HUES64 (cell line): ENCODE results near the gene ZFYVE28.

ENCODE experiments used
- H3K27ac ChIP-seq: 2 replicates; pipeline ENCODE4 v1.7.0; 2013; ENCODE audit warnings: low read depth, low read length, inconsistent platforms
- H3K27me3 ChIP-seq: 2 replicates; pipeline ENCODE4 v1.6.1; 2013; ENCODE audit warnings: mild to moderate bottlenecking, low read length; ENCODE audit not compliant: insufficient read depth
- H3K36me3 ChIP-seq: 2 replicates; pipeline ENCODE4 v1.6.1; 2013; ENCODE audit warnings: mild to moderate bottlenecking, low read length; ENCODE audit not compliant: insufficient read depth
- H3K4me1 ChIP-seq: 2 replicates; pipeline ENCODE4 v1.6.1; 2013; ENCODE audit warnings: mild to moderate bottlenecking, low read length, moderate library complexity; ENCODE audit not compliant: insufficient read depth
- H3K4me3 ChIP-seq: 2 replicates; pipeline ENCODE4 v1.5.1; 2013; ENCODE audit warnings: mild to moderate bottlenecking, low read length, moderate library complexity
- H3K9ac ChIP-seq: 2 replicates; pipeline ENCODE4 v1.6.1; 2013; ENCODE audit warnings: mild to moderate bottlenecking, low read depth, low read length
- H3K9me3 ChIP-seq: 2 replicates; pipeline ENCODE4 v1.6.1; 2013; ENCODE audit warnings: low read depth, low read length; ENCODE audit not compliant: insufficient read depth
- WGBS: fragments of 150-250, 120-280 bp; methylation state at CpG from one replicate; pipeline ENCODE4 v1.1.7; 2013; ENCODE audit warnings: missing lambda C conversion rate; 5-methylcytosine and 5-hydroxymethylcytosine counted together

Gene ZFYVE28

DNA sequence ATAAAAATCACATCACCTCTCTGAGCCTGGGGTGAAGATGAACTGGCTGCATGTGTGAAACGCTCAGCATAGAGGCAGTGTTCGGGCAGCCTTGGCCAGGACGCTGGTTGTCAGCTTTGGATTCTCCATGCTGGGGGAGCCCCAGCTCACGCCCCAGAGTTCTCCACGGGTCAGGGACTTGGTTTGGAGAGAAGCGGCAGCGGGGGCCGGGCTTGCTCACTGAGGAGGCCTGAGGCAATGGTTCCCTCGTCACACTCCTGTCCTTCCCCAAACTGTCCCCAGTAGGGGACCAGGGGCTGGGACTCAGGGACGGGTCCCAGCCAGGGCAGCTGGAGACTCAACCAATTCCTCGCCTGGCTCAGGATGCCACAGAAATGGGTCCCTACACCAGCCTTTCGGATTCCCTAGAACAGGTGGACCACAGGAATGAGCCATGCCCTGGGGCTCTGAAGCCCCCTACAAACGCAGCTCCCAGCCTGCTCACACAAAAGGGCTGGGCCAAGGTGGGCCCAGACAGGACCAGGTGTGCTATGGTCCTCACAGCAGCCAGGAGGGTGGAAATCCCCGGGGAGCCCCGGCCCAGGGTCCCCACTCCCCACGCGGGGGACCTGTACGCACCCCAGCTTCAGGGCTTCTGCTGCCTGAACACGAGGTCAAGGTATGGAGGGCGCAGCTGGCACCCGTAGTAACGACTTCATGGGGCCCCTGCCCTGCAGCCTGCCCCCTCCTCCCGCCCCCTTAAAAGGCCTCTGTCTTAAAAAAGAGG, 157.9 kb downstream of the ZFYVE28 start:
- Histone ChIP-seq H3K9ac (peak overlapping the region; percentile 73; the same call in 1 of the 2 replicates), H3K4me1 (no peaks in the 10 kb centered on the region; the same call in 1 of the 2 replicates), H3K27me3 (no peaks in the 10 kb centered on the region), H3K4me3 (peak overlapping the region; percentile 78), H3K36me3 (no peaks in the 10 kb centered on the region), H3K9me3 (no peaks in the 10 kb centered on the region), H3K27ac (no peak overlapping the region)
- WGBS = 75% methylated on average over 23 of the region's 23 CpGs

DNA sequence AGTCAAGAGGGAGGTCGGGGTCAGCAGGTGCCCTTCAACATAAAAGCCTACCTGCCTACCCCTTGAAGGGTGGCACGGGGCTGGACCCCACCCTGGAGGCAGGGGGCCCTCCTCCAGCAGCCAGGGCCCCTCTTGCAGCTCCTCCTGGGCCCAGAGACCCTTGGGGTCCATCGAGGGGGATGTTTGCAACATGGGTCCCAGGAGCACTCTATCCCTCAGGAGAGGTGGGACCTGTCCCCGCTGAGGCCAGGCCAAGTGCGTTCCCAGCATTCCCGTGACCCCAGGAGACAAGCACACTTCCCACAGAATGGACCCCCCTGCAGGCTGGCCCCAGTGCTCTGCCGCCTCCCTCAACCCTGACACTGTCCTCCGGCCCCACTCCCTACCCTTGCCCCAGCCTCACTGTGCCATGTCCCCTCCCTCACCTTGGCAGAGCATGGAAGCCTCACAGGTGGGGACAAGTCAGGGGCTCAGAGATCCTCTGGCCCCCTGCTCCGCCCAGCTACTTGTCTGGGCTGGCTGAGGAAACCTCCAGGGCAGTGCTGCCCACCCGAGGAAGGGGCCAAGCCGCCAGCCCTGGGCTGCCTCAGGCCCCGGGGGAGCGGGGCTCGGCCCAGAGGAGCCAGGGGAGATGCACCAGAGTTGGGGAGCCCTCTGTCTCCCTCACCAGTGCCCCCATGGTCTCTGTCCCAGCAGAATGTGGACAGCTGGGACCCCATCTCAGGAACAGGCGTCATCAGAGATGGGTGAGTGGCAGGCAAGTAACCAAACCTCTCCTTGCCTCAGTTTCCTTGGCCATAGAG, 158.7 kb downstream of the ZFYVE28 start:
- Histone ChIP-seq H3K27ac (no peak overlapping the region), H3K9ac (no peak overlapping the region), H3K4me3 (no peak overlapping the region), H3K4me1 (no peaks in the 10 kb centered on the region; the same call in 1 of the 2 replicates), H3K36me3 (peaks cover under 1% of the 10 kb centered on the region; the same call in 1 of the 2 replicates), H3K9me3 (no peaks in the 10 kb centered on the region), H3K27me3 (no peaks in the 10 kb centered on the region)
- 89% methylated on average over 15 of the region's 15 CpGs for WGBS

DNA sequence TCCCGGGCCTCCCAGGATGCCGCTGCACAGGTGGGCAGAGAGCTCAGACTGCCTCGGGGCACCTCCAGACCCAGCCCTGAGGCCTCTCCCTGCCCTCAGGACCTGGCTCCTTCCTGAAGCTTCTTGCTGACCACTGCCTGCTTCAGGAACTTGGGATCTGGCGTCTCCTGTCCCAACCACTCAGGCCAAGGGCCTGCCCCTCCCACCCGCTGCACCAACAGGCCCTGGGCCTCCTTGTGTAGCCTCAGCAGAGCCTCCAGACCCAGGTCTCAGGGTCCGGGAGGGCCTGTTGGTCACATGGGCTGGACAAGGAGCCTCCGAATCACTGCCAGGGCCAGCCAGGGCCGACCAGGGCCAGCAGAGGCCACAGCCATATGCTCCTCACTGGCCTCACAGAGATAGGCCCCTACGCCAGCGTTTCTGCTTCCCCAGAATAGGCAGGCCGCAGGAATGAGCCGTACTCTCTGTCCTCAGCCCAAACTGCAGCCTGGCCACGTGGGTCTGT, 159.4 kb downstream of the ZFYVE28 start:
- Histone ChIP-seq H3K9me3 (no peaks in the 10 kb centered on the region), H3K36me3 (peaks cover 4% of the 10 kb centered on the region; the same call in 1 of the 2 replicates), H3K9ac (no peak overlapping the region), H3K4me1 (no peaks in the 10 kb centered on the region; the same call in 1 of the 2 replicates), H3K4me3 (no peak overlapping the region), H3K27ac (no peak overlapping the region), H3K27me3 (no peaks in the 10 kb centered on the region)
- 91% methylated on average over 13 of the region's 13 CpGs for WGBS

DNA sequence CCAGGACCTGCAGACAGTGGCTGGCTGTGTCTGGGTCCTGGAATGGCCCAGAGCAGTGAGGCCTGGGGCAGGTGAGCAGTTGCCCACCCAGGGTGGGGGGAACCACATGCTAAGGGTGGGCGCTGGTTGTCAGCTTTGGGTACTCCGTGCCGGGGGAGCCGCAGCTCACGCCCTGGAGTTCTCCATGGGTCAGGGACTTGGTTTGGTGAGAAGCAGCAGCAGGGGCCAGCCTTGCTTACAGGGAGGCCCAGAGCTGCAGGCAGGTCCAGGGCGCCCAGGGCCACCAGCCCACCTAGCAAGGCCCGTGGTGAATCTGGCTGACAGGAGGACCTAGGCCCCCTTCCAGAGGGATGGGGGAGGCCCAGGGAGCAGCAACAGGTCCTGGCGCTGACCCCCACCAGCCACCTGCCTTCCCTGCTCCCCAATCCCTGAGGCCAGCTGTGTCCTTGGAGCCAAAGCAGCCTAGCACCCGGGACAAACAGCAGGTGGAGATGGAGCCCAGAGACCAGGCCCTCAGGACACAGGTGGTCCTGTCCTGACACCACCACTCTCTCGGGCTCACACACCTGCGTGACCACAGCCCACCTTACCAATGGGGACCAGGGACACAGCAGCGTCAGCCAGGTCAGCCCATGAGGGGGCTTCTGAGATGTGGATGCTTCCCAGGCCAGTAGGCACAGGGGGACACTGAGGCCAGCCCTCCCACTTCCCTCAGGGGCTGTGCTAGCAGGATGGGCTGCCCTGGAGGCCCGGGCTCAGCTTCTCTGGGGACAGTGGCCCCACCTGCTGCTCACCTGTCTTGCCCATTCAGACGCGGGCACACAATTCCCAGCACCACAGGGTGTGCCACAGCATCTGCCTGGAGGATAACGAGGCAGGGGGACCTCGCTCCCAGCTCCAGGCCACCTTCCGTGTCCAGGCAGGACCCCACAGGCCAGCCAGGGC, 160.1 kb downstream of the ZFYVE28 start:
- Histone ChIP-seq H3K27ac (no peak overlapping the region), H3K9me3 (no peaks in the 10 kb centered on the region), H3K36me3 (peaks cover 4% of the 10 kb centered on the region; the same call in 1 of the 2 replicates), H3K9ac (no peak overlapping the region), H3K27me3 (no peaks in the 10 kb centered on the region), H3K4me3 (no peak overlapping the region), H3K4me1 (no peaks in the 10 kb centered on the region)
- 88% methylated on average over 18 of the region's 18 CpGs for WGBS

DNA sequence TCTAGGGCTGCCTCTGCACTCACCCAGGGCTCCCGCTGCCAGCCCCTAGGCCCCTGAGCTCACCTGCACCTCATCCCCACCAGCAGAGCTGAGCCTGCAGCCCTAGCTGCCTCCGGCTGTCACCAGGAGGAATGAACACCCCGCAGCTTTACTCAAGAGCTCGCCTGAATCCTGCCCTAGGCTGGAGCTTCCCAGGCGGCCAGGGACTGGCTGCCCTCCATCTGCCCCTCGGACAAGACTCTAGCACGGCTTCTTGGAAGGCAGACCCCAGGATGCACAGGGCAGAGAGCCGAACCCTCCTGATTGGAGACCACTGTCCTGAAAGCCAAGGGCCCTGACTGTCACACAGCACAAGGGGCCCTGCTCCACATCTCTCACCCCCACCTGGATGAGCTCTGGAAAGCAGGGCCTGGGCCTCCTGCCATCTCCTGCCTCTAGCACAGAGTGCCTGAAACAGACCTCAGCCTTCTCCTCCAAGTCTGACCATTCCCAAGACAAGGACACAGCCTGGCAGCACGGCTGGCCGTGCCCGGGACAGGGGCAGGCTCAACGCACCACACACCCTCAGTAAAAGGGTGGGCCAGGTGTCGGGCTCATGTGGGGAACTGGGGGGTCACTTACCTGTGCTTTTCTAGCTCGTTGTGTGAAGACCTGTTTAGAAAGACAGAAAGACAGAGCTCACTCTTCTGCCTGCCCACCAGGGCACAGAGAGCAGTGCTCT, 160.9 kb downstream of the ZFYVE28 start:
- Histone ChIP-seq H3K9me3 (no peaks in the 10 kb centered on the region), H3K27me3 (no peaks in the 10 kb centered on the region), H3K36me3 (peaks cover 4% of the 10 kb centered on the region; the same call in 1 of the 2 replicates), H3K4me1 (no peaks in the 10 kb centered on the region), H3K27ac (no peak overlapping the region), H3K4me3 (no peak overlapping the region), H3K9ac (no peak overlapping the region)
- 90% methylated on average over 14 of the region's 14 CpGs for WGBS

DNA sequence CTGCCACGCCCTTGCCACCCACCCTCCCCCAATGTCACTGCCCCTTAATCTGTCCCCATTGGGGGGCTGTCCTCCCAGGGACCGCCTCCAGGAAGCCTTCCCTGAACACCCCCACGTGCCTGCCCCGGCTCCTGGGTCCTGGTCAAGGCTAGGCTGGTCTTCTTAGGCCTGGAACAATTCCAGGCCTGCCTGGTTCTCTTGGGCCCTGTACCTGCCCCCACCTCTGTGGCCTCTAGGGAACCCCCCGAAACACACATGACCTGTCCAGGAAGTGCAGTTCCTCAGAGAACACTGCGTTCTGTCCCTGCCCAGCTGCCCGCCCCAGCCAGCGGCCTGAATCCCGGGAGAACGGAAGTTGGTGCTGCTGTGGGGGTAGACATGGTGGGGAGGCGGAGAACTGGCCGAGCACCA, 161.7 kb downstream of the ZFYVE28 start:
- Histone ChIP-seq H3K9me3 (no peaks in the 10 kb centered on the region), H3K9ac (no peak overlapping the region), H3K36me3 (peaks cover 4% of the 10 kb centered on the region; the same call in 1 of the 2 replicates), H3K27ac (no peak overlapping the region), H3K27me3 (no peaks in the 10 kb centered on the region), H3K4me1 (no peaks in the 10 kb centered on the region), H3K4me3 (no peak overlapping the region)
- WGBS = 87% methylated on average over 12 of the region's 12 CpGs

DNA sequence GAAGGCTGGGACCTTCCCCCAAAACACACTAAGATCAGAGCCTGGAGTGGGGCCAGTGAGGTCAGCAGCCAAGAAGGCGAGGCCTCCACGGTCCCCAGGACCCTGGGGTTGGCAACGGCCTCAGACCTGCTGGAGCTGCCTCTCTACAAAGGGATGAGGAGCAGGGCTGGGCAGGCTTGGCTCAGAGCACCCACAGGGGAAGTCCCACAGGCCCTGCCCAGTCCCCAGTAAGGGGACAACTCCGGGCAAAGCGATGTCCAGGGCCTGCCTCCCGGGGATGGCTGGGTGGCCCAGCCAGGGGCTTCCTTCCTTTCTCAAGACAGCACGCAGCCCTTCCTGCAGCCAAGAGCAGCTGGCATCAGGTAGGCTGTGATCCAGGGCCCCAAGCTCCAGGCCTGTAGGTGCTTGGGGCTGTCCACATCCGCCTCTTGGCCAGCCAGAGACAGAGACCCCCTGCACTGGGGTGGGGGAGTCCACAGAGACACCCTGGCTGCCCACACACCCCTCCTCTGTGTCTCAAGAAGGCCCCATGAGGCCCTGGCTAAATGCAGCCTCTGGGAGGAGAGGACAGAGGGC, 162.2 kb downstream of the ZFYVE28 start:
- H3K9me3 ChIP-seq = no peaks in the 10 kb centered on the region
- no peak overlapping the region for H3K27ac ChIP-seq
- no peaks in the 10 kb centered on the region for H3K27me3 ChIP-seq
- no peak overlapping the region for H3K9ac ChIP-seq
- 96% methylated on average over 8 of the region's 8 CpGs for WGBS
- H3K36me3 ChIP-seq = peaks cover 4% of the 10 kb centered on the region; the same call in 1 of the 2 replicates
- H3K4me3 ChIP-seq = no peak overlapping the region
- no peaks in the 10 kb centered on the region for H3K4me1 ChIP-seq

DNA sequence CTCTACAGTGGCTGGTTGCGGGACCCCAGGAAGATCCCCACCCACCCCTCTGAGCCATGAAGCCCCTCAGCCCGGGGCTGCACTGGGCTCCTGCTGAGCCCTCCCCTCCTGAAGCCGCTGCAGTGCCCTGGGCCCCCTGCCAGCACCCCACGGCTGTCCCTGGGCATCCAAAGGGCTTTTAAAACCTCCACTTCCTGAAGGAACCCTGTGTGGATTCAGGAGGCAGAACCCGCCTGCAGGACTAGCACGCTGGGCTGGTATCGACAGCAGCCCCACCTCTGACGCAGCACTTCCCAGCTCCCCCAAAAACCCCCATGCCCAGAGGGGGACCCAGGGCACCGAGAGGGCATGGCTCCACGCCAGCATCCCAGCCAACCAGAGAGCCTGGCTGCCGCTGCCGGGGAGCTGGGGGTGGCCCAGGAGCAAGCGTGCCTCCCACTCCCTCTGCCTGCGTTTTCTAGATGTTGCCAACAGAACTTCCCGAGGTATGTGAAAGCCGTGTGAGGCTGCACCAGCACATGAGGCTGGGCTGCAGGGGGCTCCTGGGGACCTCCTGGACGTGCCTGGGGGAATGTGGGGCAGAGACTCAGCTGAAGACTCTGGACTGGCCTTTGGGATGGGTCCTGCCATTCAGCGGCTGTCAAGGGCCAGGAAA, 162.8 kb downstream of the ZFYVE28 start:
- Histone ChIP-seq H3K27ac (no peak overlapping the region), H3K9ac (no peak overlapping the region; the same call in 1 of the 2 replicates), H3K36me3 (peaks cover 4% of the 10 kb centered on the region; the same call in 1 of the 2 replicates), H3K9me3 (no peaks in the 10 kb centered on the region), H3K4me1 (no peaks in the 10 kb centered on the region), H3K4me3 (no peak overlapping the region), H3K27me3 (no peaks in the 10 kb centered on the region)
- 88% methylated on average over 18 of the region's 18 CpGs for WGBS

DNA sequence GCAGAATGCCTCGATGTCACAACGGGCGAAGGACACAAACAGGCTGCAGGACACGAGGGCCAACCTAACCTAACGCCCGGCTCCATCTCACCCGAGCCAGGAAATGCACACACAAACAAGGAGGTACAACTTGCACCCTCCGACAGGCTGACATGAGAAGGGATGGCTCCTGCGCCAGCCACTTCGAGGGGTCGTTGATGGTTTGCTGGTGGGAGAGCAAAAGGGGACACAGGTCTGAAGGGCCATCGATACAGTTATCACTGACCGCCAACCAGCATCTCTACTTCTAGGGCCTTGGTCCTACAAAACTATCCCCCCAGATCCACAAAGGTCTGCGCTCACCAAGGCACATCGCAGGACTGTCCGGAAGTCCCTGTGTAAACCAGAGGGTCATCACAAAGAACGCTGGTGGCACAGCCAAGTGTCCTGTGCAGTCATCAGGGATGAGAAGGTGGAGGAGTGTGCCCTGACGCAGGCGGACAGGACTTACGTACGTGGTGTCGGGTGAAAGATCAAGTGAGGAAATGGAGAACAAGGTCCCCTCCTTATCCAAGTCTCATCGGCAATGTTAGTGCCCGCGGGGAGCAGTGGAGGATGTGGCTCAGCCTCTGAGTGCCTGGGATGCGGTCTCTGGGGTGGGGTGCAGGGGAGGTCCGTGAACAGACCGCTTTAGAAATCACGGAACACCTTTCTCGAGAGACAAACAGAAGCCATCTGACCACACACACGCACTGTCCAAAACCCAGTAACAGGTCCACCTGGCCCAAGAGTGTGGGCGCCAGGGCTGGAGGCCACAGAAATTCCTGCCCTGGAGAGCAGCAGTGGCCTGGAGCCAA, 163.6 kb downstream of the ZFYVE28 start:
- Histone ChIP-seq H3K27me3 (no peaks in the 10 kb centered on the region), H3K9me3 (no peaks in the 10 kb centered on the region), H3K4me3 (no peak overlapping the region), H3K4me1 (no peaks in the 10 kb centered on the region), H3K27ac (no peak overlapping the region), H3K36me3 (peaks cover 6% of the 10 kb centered on the region; the same call in 1 of the 2 replicates), H3K9ac (no peak overlapping the region)
- 97% methylated on average over 32 of the region's 32 CpGs for WGBS
